ENCODE measurements around the gene ZNF740. TPM values are rescaled to one million over a fixed set of nuclear protein-coding genes. Genes with fewer than 3 reads are reported as not detected.

The ZNF740 gene
- total RNA-seq, 1 donor from 2014 or later = 5.9 TPM

DNA sequence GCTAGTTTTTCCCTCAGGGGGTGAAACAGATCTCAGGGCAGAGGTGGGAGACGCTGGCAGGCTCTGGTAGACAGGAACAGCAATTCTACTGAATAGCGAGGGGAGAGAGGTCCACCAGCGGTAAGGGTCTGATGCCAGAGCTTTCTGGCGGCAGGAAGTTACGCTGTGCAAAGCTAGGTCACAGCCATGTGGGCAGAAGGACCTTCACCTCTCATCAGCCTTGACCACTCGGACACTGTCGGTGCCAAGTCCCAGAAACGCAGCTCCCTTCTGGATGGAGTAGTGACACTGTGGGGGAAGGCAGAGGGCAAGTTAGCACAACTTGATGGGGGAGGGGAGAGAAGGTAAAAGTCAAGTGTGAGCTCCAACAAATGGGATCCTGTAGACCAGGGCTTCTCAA lies 10.3 kb upstream of the ZNF740 start:
- Histone ChIP-seq H3K4me1 (no peaks in the 10 kb centered on the region), H3K27me3 (no peaks in the 10 kb centered on the region), H3K27ac (no peak overlapping the region), H3K36me3 (peaks cover 22 to 27% of the 10 kb centered on the region in 2 donors), H3K4me3 (no peak overlapping the region), H3K9me3 (no peaks in the 10 kb centered on the region)
- DNase-seq (ENCODE audit: low spot score in 2 of 2) = peak in 1 of 2 donors; percentile 31
- TF ChIP-seq, protein P1, sequence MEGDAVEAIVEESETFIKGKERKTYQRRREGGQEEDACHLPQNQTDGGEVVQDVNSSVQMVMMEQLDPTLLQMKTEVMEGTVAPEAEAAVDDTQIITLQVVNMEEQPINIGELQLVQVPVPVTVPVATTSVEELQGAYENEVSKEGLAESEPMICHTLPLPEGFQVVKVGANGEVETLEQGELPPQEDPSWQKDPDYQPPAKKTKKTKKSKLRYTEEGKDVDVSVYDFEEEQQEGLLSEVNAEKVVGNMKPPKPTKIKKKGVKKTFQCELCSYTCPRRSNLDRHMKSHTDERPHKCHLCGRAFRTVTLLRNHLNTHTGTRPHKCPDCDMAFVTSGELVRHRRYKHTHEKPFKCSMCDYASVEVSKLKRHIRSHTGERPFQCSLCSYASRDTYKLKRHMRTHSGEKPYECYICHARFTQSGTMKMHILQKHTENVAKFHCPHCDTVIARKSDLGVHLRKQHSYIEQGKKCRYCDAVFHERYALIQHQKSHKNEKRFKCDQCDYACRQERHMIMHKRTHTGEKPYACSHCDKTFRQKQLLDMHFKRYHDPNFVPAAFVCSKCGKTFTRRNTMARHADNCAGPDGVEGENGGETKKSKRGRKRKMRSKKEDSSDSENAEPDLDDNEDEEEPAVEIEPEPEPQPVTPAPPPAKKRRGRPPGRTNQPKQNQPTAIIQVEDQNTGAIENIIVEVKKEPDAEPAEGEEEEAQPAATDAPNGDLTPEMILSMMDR (IDR thresholded peaks at IDR 0.05) = no peak
- intact Hi-C loops (cut with DNase I) = no loop called here

DNA sequence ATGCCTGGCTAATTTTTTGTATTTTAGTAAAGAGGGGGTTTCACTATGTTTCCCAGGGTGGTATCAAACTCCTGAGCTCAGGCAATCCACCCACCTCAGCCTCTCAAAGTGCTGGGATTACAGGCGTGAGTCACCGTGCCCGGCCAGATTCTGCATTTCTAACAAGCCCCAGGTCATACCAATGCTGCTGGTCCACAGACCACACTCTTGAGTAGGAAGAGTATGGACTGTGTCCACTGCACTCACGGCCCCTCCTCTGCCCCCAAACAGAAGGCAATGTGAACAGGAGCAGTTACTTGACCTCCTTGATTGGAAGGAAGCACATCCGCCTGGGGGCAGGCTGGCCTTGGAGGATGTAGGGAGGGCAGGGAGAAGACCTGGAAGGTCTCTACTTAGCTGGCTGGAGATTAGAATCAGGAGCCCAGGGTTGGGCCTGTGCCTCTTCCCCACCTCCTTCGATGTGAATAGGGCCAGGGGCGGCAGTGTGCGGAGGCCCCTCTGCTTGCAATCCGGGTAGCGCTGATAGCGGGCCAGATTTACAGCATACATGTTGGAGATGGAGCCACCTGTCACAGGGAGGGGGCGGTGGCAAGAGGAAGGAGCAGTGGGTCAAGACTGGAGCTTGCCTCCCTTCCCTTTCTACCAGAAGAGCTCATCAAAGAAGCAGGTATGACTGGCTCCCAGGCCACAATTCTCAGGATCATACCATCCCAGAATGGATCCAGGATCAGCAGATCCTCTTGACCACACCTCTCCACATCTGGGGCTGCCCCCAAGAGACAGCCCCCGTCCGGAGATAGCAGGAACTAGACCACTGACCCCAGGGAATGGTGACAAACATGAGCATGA lies 9.4 kb upstream of the ZNF740 start:
- TF ChIP-seq, protein P1 (IDR thresholded peaks at IDR 0.05) = no peak
- DNase-seq (ENCODE audit: low spot score in 2 of 2) = peak in 1 of 2 donors; percentile 49
- no peak overlapping the region for H3K4me3 ChIP-seq
- intact Hi-C loops (cut with DNase I) = no loop called here
- peaks cover 22 to 27% of the 10 kb centered on the region in 2 donors for H3K36me3 ChIP-seq
- H3K9me3 ChIP-seq = no peaks in the 10 kb centered on the region
- no peak overlapping the region for H3K27ac ChIP-seq
- no peaks in the 10 kb centered on the region for H3K4me1 ChIP-seq
- no peaks in the 10 kb centered on the region for H3K27me3 ChIP-seq

GRCh38 chr12:53171725-53172329 lies 8.7 kb upstream of the ZNF740 start:
- Histone ChIP-seq H3K27me3 (no peaks in the 10 kb centered on the region), H3K27ac (no peak overlapping the region), H3K4me1 (no peaks in the 10 kb centered on the region), H3K4me3 (no peak overlapping the region), H3K36me3 (peaks cover 22 to 27% of the 10 kb centered on the region in 2 donors), H3K9me3 (no peaks in the 10 kb centered on the region)
- DNase-seq (ENCODE audit: low spot score in 2 of 2) = peak in 1 of 2 donors; percentile 35
- intact Hi-C loops (cut with DNase I) = no loop called here
- TF ChIP-seq, protein P1 (IDR thresholded peaks at IDR 0.05) = no peak

DNA sequence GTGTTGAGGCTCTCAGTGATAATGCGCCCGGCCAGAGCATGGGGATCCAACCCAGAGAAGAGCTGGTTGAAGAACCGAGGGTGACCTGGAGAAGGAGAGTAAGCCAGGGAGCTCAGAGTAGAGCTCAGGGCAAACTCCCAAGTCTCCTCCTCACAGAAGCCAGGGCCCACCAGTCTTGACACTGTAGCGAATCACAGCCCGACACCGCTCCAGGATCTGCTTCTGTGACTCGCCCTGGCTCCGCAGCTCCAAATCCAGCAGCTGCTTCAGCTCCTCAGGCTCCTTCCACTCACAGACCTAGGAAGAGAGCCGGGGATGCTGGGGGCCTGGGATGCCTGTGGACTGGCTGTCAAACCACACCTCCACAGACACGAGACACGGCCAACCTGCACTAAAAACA lies 8.2 kb upstream of the ZNF740 start:
- Histone ChIP-seq H3K36me3 (peaks cover 22 to 27% of the 10 kb centered on the region in 2 donors), H3K9me3 (no peaks in the 10 kb centered on the region), H3K27me3 (no peaks in the 10 kb centered on the region), H3K4me1 (no peaks in the 10 kb centered on the region), H3K27ac (no peak overlapping the region), H3K4me3 (no peak overlapping the region)
- DNase-seq (ENCODE audit: low spot score in 2 of 2) = peak in 1 of 2 donors; percentile 49
- TF ChIP-seq, protein P1 (IDR thresholded peaks at IDR 0.05) = no peak
- intact Hi-C loops (cut with DNase I) = no loop called here

- Histone ChIP-seq H3K9me3 (no peaks in the 10 kb centered on the region), H3K27me3 (no peaks in the 10 kb centered on the region), H3K4me1 (no peaks in the 10 kb centered on the region), H3K36me3 (peaks cover 22 to 27% of the 10 kb centered on the region in 2 donors), H3K4me3 (no peak overlapping the region), H3K27ac (no peak overlapping the region)
- intact Hi-C loops (cut with DNase I) = no loop called here
- TF ChIP-seq, protein P1 (IDR thresholded peaks at IDR 0.05) = no peak
- DNase-seq (ENCODE audit: low spot score in 2 of 2) = peak in 1 of 2 donors; percentile 46
Observed at GRCh38 chr12:53173085-53173715, 7.3 kb upstream of the ZNF740 start.

Measured in ascending aorta (tissue), 2 donors.